Amniotic stem cell (primary cell): ENCODE results near the gene VAC14.
A peak's percentile ranks its signal among the peaks of the same experiment; 100 is the strongest.

Source experiments
- DNase-seq: peaks from one replicate; lab custom pipeline; 2025; lab: John Stamatoyannopoulos, UW

VAC14 gene

DNA sequence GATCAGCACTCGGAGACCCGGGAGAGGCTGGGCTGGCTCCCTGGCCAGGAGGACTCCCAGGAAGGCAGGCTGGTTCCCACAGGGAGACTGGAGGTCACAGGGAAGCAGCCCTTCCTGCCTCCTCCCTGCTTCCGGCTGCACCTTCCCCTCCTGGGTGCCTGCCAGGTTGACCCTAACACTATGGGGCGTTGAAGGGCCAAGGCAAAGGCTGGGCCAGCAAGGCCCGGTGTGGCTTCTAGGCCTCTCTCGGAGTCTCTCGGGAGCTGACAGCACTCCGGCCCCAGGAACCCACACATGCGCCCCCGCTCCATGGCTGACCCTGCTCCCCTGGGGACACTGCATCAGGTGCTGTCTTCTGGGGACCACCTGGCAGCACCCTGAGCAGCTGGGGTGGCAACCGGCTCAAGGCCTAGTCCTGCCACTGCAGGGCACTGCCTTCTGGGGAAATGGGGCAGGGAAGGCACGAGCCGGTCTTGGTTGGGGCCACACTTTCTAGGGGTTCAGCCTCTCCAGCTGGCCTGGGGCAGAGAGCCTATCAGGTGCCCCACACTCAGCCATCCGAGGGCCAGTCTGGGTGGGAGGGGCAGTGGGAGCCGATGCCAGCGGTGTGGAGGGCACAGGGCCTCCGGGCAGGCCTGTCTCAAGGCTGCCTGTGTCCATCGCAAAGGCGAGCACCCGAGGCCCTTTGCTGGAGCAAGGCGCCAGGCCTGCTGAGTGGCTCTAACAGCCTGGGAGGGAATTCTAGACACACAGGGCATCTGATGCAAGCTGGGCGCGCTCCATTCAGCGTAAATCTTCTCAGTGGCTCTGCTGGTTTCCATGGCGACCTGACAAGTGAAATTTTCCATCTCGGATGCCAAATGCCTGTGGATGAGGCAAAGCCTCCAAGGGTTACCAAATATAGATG, 109.5 kb downstream of the VAC14 start:
- peak; percentile 99 for DNase-seq

- DNase-seq, result no peak
Measured at GRCh38 chr16:70689970-70690891, 110.7 kb downstream of the VAC14 start.

GRCh38 chr16:70689035-70689969, 111.7 kb downstream of the VAC14 start:
- DNase-seq, result no peak

DNA sequence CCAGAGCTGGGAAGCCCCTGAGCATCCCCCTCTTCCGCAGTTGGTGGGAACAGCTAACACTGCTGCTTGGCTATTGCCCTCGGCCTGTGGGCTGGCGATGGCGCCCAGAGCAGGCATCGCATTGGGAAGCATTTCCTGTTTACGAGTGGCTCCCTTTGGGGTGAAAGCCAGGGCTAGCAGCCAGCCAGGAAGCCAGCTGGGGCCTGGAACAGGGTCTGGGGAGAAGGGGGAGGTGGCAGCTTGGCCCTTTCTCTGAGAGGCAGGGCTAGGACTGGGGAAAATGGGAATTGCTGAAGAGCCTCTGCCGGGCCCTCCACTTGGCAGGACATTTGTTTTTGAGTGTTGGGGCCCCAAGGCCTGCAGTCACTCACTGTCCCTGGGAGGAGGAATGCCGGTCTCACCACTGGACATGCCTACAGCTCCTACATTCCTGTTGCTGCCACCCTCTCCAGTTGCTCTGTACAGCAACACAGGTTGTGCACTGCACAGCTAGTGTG, 112.7 kb downstream of the VAC14 start:
- no peak for DNase-seq

DNA sequence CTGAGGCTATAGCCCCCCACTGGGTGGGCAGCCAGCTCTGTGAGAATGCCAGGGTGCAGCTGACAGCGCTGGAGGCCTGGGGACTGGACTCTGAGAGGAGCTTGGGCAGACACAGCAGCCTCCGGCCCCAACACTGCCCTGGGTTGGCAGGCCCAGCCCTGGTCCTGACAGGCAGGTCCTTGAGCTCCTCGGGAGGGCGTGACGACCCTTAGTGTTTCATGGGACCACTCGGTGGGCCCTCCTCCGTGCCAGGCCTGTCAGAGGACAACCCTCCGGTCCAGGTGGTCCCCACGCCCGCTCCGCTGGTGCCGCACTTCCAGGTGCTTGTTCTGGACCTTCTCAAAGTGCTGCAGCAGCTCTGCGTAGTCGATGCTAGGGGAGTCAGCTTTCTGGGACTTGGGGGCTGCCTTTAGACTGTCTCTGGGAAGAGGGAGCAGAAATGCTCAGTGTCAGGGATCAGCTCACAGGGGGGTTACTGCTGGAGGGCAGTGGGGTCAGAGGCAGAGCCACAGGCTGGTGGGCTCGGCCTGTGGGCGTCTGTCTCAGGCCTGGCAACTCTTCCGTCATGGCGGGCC, 113.2 kb downstream of the VAC14 start:
- DNase-seq, result no peak

- no peak for DNase-seq
Measured at GRCh38 chr16:70687102-70687511, 113.9 kb downstream of the VAC14 start.

DNA sequence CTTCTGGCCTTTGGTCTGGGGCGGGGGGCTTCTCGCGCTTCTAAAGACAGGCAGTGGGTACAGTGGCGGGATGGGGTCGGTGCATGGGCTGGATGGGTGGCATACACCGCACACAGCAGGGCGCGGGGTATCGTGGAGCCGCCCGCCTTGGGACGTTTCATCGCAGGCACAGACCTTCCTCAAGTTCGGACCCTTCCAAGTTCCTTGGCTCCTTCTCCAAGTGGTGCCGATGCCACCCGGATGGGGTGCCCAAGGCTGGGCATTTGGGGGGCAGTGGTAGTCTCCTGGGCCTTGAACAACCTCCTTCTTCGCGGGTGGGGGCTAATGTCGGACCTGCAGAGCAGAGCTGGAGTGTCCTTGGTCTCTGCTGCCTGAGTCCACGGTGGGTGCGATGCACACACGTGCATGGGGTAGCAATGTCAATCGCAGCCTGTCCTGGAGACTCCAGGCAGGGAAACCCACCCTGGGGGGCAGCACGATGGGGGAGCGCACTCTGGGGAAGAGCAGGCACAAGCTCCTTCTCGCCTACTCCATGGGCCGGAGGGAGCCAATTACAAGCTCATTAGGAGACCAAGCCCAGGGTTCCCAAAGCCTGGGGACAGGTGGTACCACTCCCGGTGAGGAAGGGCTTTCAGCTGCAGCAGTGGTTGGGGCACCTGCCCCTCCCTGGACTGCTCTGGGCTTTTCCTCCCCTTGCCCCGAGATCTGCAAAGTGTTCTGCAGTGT, 114.4 kb downstream of the VAC14 start:
- DNase-seq, result no peak

DNA sequence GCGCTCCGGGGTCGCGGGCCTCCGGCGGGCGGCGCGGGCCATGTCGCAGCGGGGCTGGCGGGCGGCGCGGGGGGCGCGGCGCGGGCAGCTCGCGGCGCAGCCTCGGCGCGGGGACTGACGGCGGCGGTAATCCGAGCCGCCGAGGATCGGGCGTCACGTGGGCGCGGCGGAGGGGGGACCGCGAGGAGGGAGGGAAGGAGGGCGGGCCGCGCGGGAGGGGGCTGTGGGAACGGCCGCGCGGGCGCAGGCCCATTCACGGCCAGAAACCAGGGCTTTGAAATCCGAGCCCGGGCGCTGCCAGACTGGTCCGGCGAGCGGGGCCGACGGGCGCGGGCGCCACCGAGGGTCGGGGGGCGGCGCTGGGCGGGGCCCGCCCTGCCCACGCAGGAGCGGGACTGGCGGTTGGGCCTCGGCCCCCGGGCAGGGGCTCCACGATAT, 115.0 kb downstream of the VAC14 start, which contains the start of gene MTSS2:
TSS of gene MTSS2 (minus strand) at position 116 of the 438 bp plus-strand sequence. CDS start 262 bp downstream, outside the sequence.
- DNase-seq, result peak; percentile 91

- DNase-seq, result no peak
Measured at GRCh38 chr16:70685061-70685937, 115.7 kb downstream of the VAC14 start.

DNA sequence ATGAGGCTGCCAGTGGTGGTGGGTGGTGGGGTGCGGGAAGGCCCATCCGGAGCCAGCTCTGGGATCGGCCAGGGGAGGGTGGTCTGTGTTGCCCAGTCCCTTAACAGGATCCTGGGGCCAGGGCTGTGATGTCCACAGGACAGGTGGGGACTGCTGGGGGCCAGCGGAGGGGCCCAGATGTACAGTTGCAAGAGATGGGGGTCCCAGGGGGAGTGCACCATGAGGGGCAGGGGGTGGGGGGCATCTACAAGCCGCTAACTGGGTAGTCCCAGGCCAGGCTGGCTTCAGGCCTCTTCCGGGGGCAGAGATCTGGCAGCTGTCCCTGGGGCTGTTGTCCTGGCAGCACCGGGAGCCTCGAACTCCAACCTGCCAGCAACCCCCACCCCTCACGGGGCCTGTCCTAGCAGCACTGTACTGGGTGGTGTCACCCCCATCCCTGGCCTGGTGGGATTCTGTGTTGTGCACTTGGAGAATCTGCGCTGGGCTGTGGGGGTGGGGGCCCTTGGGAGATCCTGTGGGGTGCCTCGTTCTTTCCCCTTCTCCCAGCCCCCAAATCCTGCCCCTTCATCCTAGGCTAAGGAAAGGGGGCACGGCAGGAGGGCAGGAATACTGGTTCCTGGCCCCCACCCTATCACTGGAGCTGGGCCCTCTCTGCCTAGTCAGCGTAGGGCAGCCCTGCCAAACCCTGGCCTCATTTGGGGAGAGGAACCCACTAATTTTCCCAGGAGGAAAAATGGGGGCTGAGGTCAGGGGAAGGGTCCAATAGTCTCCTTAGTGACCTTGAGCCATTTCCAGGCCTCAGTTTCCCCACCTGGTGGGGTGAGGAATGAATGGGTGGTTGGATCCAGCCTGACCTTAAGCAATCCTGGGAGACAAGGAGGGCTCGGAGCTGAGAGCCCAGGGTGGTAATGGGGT, 116.6 kb downstream of the VAC14 start:
- DNase-seq, result no peak

DNA sequence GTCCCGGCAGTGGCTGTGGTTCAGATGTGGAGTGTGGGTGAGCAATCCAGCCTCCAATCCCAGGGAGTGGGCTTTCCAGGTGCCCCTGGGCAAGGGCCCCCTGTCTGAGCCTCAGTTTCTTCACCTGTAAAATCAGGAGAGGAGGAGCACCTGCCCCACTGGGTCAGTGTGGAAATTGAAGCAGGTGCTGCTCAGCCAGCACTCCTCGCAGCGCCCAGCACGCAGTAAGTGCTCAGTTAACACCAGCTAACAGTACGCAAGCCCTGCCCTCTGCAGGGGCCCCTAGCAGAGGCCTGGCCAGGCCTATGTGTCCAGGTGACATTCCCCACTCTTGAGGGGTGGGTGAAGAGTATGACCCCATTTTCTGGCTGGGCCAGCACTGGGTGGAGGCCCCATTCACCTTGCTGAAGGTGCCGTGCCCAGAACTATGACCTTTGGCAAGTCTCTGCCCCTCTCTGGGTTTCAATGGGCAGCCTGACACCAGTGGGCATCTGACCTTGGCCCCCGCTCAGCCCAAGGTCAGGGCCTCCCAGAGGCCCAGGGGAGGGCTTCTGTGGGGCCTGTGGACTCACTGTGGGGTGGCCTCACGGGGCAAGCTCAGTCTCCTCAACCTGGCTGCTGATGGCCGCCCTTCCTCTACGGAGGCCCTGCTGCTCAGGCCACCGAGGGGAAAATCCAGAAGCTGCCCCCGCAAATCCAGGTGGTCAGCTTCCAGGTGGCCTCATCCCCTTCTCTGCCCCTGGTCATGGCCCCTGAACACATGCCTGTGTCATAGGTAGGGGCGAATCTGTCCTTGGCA, 117.6 kb downstream of the VAC14 start:
- no peak for DNase-seq

GRCh38 chr16:70682239-70683145, 118.5 kb downstream of the VAC14 start:
- DNase-seq, result no peak

DNA sequence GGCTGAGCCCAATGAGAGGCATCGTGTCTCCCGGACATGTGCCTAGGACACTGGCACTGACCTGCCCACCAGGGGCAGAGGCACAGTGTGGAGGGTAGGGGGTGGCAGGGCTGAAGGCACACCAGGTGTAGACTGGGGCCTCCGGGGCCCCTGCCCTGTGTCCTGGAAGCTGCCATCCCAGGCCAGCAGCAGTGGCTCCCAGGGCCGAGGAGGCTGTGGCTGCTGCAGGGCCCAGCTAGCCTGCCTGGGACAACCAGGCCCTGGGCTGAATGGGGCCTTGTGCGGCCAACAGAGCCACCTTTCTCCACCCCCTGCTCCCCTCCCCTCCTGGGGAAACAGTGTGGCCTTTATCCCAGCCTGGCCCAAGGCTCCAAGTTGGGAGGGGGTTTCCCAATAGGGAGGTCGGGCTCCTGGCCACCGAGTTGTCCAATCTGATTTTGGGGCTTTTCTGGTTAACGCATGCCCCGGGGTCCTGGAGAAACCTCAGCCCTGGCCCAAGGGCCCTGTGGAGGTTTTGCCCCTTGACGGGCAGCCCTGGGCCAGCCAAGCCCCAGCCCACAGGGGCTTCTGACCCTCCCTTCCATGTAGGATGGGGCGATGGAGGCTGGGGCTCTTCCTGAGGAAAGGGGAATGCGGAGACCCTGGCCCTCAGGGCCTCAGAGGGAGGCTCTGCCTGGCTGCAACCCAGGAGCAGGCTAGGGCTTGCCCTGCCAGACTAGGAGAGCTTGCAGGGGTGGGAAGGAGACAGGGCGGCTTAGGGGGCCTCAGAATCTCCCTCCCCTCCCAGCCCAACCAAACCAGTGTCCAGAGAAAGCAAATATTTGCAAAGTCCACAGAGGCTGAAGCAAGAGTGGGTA, 119.3 kb downstream of the VAC14 start:
- no peak for DNase-seq

- DNase-seq, result no peak
Measured at GRCh38 chr16:70680495-70681381, 120.2 kb downstream of the VAC14 start.
